CD4-positive, alpha-beta T cell treated with Interleukin-2 at 100 ng/mL for 4 hours (primary cell): Measurements from ENCODE around the gene GNG2.
A peak's percentile ranks its signal among the peaks of the same experiment; 100 is the strongest.

Source experiments
- DNase-seq: peaks from one replicate; pipeline ENCODE4 v3.0.0-alpha.2; 2020; ENCODE audit warnings: low spot score

GNG2 gene

GRCh38 chr14:51996148-51996746 lies 135.8 kb downstream of the GNG2 start:
- peak; percentile 53 for DNase-seq

GRCh38 chr14:51998348-51998747 lies 137.9 kb downstream of the GNG2 start:
- no peak for DNase-seq

- no peak for DNase-seq
Observed at GRCh38 chr14:51999084-51999483, 138.7 kb downstream of the GNG2 start.

GRCh38 chr14:52000019-52000582 lies 139.7 kb downstream of the GNG2 start:
- no peak for DNase-seq

GRCh38 chr14:52000696-52001095 lies 140.3 kb downstream of the GNG2 start:
- DNase-seq, result no peak

- DNase-seq, result no peak
Observed at GRCh38 chr14:52002542-52002941, 142.1 kb downstream of the GNG2 start.

GRCh38 chr14:52003324-52003723 lies 142.9 kb downstream of the GNG2 start:
- no peak for DNase-seq

- DNase-seq, result no peak
Observed at GRCh38 chr14:52005625-52006024, 145.2 kb downstream of the GNG2 start.

GRCh38 chr14:52006361-52006760 lies 145.9 kb downstream of the GNG2 start:
- no peak for DNase-seq

- no peak for DNase-seq
Observed at GRCh38 chr14:52007211-52007610, 146.8 kb downstream of the GNG2 start.

GRCh38 chr14:52007637-52008036 lies 147.2 kb downstream of the GNG2 start:
- DNase-seq, result no peak

GRCh38 chr14:52008136-52008535 lies 147.7 kb downstream of the GNG2 start:
- DNase-seq, result no peak

GRCh38 chr14:52010173-52010693 lies 149.8 kb downstream of the GNG2 start:
- DNase-seq, result no peak

- DNase-seq, result no peak
Observed at GRCh38 chr14:52011523-52011922, 151.1 kb downstream of the GNG2 start.

- no peak for DNase-seq
Observed at GRCh38 chr14:52012635-52013034, 152.2 kb downstream of the GNG2 start.

GRCh38 chr14:52013984-52014600 lies 153.7 kb downstream of the GNG2 start:
- no peak for DNase-seq

GRCh38 chr14:52014601-52015267 lies 154.3 kb downstream of the GNG2 start:
- DNase-seq, result no peak

GRCh38 chr14:52015411-52016030 lies 155.1 kb downstream of the GNG2 start:
- no peak for DNase-seq

GRCh38 chr14:52018252-52018651 lies 157.8 kb downstream of the GNG2 start:
- no peak for DNase-seq

- DNase-seq, result no peak
Observed at GRCh38 chr14:52018970-52019369, 158.6 kb downstream of the GNG2 start.
